NCI-H1694 (cell line): Measurements from ENCODE around the gene NFAT5.
"Not testable (repeated sequence)": the region's sequence is repeated elsewhere in the genome, so short reads cannot be mapped to it uniquely, and the experiment has no call there.

Experiments used
- DNase-seq: peaks from one replicate; lab custom pipeline; 2025; lab: John Stamatoyannopoulos, UW

The NFAT5 gene

DNA sequence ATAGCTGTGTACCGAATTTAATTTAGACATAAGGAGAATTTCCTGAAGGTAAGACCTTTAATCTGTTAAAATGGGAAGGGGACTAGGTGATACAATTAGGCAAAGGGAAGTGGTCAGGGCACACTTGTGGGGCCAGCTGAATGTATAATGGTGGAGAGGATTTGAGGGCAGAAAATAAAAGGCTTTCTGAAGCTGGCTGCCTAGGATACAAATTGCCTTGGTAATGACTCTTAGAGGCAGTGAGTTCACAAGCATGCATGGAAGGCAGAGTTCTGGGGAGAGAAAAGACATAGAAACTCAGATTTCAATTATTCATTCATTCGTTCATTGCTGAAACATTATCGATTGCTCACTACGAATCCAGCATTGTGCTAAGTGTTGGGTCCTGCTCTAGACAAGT lies 12.4 kb upstream of the NFAT5 start:
- no peak for DNase-seq

GRCh38 chr16:69554495-69554894 lies 11.3 kb upstream of the NFAT5 start:
- no peak for DNase-seq

DNA sequence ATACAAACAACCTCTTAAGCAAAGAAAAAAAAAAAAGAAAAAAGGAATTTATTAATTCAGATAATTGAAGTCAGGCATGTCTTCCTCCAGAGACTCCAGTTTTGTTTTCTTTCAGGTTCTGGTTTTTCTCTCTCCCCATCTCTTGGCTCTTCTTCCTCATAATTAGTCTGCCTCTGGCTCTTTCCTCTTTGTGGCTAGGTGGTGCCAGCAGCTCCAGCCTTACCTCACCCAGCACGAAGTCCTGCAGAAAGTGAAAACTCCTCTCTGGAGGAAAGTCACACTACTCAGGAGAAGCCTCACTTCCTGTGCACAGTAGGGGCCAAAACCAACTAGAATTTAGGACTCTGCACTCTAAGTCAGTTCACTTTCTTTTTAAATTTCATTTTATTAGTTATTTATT lies 10.3 kb upstream of the NFAT5 start:
- DNase-seq = no peak

DNA sequence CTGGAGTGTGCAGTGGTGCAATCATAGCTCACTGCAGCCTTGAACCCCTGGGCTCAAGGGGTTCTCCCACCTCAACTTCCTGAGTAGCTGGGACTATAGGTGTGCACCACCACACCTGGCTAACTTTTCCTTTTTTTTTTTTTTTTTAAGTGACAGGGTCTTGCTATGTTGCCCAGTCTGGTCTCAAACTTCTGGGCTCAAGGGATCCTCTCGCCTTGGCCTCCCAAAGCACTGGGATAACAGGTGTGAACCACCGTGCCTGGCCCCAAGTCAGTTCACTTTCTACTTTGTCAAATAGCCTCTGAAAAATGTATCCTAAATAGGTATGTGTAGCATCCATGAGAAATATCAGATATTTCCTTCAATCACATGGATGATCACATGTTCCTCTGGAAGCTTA lies 9.9 kb upstream of the NFAT5 start:
- no peak for DNase-seq

DNA sequence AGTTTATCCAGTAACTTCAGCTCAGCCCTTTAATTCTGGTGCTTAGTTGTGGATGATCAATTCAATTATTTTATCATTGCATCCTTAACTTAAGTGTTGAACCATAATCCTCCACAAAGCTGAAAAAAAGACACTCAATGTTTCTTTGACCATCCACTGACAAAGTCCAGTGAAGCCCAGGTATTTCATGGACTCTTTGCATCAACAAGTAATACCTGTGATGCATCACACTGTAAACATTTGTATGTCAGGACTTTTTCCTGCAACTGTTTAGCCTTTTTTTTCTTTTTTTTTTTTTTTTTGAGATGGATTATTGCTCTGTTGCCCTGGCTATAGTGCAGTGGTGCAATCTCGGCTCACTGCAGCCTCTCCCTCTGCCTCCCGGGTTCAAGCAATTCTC lies 6.6 kb upstream of the NFAT5 start:
- DNase-seq = no peak

DNA sequence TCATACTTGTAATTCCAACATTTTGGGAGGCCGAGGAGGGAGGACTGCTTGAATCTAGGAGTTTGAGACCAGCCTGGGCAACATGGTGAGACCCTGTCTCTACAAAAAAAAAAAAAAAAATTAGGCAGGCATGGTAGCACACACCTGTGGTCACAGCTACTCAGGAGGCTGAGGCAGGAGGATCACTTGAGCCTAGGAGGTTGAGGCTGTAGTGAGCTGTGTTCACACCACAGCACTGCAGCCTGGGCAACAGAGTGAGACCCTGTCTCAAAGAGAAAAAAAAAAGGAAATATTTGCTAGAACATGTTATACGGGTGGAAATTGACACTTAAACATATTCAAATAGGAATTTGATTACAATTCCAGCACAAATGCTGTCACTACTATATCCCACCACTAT lies 4.4 kb upstream of the NFAT5 start:
- DNase-seq = not testable (repeated sequence)

DNA sequence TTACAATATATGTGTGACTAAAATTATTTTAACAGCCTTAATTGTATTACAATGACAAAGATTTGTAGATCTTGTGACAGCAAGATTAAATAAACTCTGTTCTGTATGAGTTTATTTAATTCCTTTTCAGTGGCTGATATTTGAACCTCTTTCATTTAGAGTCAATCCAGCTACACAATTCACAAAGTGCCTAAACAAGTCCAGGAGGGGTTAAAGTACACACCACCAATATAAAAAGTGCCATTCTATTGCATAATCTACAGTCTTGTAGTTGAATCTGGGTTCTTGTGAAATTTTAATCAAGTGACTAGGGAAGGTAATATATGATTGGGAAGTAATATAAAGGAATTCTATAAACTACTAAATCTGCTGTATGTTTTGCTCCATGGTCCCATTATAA lies 3.9 kb upstream of the NFAT5 start:
- no peak for DNase-seq

DNA sequence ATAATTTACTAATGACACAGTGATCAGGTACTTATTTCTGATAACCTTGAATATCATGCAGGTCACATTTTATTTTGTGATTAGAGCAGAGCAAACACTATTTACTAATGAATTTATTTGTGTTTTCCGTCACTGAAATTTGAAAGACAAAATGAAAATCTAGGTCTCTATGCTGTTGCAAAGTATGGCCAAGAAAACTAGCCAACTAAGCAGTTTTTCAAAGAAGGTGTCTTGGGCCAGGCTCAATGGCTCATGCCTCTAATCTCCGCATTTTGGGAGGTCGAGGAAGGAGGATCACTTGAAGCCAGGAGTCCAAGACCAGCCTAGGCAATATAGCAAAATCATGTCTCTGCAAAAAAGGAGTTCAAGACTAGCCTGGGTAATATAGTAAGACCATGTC lies 3.0 kb upstream of the NFAT5 start:
- DNase-seq = no peak

DNA sequence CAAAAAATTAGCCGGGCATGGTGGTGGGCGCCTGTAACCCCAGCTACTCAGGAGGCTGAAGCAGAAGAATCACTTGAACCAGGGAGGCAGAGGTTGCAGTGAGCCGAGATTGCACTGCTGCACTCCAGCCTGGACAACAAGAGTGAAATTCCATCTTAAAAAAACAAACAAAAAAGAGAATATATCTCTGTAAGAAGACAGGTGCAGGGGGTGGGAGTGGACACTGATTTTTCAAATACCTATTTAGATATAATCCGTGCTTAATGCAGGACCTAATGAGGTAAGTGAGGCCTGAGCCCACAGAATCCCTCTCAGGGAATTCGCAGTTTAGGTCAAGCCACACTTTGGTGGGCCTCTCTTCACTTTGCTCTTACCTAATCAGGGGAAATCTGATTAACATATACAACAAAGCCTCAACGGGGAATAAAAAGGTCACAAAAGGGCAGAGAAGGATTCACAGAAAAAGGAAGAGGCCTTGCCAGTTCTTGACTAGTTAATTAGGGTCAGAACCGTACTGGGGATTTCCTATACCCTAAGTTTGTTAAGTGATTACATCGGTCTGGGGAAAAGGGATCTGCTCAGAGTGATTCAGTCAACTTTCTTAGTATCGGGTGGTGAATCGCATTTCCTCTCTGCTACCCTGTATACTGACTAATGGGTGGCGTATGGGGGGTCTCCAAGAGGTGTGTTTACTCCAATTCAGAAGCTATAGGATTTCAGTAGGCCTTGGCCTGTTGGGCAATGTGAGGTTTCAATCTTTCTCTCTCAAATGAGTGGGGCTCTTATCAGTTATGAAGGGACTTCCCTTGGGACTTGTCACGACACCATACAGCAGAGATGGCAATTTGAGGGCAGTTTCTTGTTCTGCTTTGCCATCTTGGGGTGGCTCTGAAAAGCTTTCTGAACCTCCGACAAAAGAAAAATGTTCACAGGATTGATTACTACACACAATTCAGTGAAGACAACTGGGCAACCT lies 1.9 kb upstream of the NFAT5 start:
- DNase-seq = no peak

DNA sequence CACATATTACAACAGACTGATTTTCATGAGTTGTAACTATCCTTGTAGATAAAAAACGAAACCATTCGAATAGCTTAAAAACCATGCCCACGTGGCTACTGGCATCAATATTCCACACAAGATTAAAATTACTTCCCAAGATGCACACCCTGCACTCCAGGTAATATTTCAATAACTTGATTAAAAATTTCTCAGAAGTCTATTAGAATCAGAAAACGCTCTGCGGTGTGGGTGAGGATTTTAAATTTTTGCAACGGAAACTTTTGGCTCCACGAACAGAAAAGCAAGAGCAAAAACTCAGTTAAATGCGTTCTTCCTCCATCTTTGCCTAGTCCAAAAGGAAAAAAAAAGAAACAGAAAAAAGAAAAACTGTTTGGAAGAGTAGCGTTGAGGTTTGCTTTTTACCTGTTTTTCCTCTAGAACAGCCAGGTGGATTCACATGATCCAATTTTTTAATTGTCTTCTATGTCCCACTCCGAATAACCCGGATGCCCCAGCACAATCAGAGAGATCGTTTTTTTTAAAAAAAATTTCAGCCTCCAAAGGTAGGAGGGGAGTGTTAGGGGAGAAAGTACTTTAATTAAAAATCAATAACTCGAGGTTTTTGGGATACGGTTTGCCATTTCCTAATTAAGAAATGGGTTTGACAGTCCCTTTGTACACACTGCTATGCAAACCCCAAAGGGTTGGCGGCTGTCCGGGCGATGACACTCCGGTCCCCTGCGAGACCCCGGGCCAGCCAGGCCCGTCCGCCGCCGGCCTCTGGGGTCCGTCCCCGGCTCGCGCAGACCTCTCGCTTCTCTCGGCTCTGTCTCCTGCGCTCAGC lies 708 bp upstream of the NFAT5 start:
- no peak for DNase-seq

DNA sequence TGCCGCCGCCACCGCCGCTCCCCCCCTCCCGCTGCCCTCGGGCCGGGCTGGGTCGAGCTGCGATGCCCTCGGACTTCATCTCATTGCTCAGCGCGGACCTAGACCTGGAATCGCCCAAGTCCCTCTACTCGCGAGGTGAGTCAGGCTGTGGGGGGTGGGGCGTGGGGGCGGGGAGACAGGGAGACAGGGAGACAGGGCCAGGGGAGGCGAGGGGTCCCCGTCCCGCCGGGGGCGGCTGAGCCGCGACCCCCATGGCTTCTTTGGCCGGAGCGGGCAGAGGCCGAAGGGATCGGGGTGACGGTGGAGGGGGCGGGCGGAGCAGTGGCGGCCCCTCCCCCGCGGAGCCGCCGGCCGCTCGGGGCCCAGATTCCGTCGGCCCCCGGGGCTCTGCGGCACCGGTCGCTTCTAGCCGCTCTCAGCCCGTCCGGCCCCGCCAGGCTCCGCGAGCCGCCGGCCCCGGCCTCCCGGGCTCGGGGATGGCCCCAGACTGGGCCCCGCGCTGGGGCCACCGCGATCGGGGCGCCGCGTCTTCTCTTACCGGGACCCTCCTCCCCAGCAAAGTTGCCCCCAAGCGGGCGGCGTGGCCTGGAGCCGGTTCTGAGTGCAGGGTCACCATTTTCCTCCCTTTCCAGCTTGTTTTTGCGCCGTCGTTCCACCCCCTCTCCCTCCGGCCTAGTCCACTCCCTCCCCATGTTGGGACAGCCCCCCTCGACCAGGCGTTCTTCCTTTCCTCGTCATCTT lies 644 bp downstream of the NFAT5 start:
- no peak for DNase-seq

DNA sequence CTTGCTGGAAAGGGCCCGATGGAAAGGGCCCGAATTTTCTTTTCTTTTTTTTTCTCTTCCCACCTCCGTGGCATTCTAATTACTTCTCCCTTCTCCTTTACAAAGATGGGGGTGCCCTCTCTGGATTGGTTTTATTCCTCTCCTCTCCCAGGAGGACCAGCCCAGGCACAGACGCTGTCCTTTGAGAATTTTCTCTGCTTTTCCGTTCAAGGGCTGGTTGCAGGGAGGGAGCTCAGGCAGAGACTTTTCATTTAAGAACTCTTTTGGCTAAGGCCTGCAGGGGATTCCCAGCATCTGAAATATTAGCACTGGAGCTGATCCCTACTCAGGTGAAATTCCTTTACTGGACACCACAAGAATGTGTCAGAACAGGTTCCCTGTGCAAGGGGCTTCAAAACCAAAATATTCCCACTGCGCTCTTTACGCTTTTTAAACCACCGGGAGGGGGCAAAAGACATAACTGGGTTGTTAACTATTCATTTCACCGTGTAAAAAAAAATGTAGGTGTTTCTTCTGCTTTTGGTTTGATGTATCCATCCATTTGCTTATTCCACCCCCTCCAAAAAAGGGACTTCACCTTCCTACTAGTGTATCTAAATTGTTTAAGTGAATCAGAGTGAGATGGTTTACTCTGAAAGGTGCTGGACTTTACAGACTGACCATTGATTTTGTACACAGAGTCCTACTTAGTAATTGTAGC lies 1.4 kb downstream of the NFAT5 start:
- DNase-seq = peak; percentile 2

DNA sequence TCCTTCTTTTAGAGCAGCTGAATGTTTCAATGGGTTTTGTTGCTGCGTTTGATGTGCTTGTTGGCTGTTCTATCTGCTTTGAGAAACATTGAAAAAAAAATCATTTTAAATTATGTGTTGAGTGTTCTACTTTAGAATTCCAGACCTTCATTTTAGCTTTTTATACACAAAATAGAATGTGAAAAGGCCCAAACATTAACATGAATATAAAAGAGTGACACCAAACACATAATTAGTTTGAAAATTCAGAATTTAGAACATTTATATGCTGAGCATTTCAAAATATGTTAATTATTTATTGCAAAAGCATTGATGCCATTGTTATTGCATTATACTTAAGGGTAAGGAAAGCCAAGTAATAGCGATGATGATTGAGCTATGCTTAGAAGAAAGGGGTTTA lies 2.9 kb downstream of the NFAT5 start:
- DNase-seq = no peak

GRCh38 chr16:69578771-69579170 lies 13.0 kb downstream of the NFAT5 start:
- not testable (repeated sequence) for DNase-seq

GRCh38 chr16:69579783-69580481 lies 14.2 kb downstream of the NFAT5 start:
- no peak for DNase-seq

GRCh38 chr16:69581297-69581696 lies 15.5 kb downstream of the NFAT5 start:
- DNase-seq = no peak

DNA sequence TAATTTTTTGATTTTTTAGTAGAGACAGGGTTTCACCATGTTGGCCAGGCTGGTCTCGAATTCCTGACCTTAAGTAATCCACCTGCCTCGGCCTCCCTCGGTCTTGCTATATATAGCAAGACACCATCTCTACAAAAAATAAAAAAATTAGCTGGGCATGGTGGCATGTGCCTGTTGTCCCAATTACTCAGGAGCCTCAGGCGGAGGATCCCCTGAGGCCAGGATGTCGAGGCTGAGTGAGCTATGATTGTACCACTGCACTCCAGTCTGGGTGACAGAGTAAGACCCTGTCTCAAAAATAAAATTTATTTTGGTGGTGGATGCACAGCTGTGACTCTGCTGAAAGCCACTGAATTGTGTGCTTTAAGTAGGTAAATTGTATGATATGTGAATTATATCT lies 18.7 kb downstream of the NFAT5 start:
- DNase-seq = not testable (repeated sequence)

DNA sequence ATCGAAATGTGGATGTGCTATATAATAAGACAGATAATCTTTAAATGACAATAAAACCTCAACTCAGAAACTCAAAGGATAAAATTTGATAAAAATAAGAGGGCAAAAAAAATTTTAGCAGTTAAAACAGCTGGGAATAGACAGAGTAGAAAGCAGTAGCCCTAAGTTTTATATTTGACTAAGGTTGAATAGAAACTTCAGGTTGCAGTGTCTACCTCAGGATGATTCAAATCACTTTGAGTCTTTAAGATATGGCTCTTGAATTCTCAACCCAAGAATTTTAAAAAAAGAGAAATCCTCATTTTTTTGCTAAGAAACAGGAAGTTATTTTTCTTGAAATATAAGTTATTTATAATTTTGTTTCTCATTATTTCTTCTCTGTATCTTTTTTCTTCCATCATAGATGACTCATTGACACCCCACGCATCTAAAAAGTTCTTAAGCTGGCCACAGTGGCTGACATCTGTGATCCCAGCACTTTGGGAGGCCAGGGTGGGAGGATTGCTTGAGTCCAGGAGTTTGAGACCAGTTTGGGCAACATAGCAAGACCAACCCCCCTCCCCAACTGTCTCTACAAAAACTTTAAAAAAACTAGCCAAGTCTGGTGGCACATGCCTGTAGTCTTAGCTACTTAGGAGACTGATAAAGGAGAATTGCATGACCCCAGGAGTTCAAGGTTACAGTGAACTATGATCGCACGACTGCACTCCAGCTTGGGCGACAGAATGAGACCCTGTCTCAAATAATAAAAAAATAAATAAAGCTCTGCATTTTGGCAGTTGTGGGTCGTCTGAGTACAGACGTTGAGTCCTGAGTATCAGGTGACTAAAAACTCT lies 23.9 kb downstream of the NFAT5 start:
- no peak for DNase-seq

DNA sequence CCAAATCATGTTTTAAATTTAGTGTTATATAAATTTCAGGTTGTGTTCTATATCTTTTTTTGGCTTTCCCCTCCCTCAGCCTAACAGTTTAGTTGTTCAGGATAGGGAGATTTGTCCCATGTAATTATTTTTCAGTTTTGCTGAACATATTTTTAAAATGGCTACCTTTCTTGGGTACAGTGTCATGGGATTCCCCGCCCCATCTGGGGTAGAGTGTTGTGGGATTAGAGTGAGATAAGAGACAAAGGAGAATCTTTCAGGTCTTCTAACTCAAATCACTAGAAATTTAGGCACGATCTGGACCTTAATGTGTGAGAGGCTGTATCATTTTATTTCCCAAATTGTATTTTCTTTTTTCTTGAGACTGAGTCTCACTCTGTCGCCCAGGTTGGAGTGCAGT lies 24.8 kb downstream of the NFAT5 start:
- DNase-seq = no peak

DNA sequence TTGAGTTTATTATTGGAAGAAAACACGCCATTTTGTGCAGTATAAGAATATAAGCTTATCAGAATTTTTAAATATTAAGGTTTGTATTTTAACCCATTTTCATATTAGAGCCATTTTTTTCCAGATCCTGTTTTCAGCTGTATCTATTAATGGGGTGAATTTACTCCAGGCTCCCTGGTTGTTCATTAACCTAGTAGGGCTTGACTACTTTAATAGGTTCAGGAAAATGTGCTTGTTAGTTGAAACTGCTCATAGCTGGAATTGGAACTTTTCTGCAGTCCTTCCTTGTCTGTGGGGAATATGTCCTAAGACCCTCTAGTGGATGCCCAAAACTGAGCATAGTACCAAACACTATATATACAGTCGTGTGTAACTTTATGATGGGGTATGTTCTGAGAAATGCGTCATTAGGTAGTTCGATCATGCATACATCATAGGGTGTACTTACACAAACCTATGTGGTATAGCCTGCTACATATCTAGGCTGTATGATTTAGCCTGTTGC lies 28.0 kb downstream of the NFAT5 start:
- DNase-seq = no peak
